ENCODE measurements around the gene CYBA.

GRCh38 chr16:88613293-88613692 lies 37.6 kb downstream of the CYBA start:
- TF ChIP-seq, protein P1, sequence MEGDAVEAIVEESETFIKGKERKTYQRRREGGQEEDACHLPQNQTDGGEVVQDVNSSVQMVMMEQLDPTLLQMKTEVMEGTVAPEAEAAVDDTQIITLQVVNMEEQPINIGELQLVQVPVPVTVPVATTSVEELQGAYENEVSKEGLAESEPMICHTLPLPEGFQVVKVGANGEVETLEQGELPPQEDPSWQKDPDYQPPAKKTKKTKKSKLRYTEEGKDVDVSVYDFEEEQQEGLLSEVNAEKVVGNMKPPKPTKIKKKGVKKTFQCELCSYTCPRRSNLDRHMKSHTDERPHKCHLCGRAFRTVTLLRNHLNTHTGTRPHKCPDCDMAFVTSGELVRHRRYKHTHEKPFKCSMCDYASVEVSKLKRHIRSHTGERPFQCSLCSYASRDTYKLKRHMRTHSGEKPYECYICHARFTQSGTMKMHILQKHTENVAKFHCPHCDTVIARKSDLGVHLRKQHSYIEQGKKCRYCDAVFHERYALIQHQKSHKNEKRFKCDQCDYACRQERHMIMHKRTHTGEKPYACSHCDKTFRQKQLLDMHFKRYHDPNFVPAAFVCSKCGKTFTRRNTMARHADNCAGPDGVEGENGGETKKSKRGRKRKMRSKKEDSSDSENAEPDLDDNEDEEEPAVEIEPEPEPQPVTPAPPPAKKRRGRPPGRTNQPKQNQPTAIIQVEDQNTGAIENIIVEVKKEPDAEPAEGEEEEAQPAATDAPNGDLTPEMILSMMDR (IDR thresholded peaks at IDR 0.05): no peak
- TF ChIP-seq POLR2A (IDR thresholded peaks at IDR 0.05): no peak
